ENCODE results near the gene YES1.
"Not testable (repeated sequence)": the region's sequence is repeated elsewhere in the genome, so short reads cannot be mapped to it uniquely, and the experiment has no call there.

Gene YES1

GRCh38 chr18:785242-785641, 26.8 kb downstream of the YES1 start:
- DNase-seq (ENCODE audit: low read depth in 1 of 2, low spot score in 1 of 2) = no peak

DNA sequence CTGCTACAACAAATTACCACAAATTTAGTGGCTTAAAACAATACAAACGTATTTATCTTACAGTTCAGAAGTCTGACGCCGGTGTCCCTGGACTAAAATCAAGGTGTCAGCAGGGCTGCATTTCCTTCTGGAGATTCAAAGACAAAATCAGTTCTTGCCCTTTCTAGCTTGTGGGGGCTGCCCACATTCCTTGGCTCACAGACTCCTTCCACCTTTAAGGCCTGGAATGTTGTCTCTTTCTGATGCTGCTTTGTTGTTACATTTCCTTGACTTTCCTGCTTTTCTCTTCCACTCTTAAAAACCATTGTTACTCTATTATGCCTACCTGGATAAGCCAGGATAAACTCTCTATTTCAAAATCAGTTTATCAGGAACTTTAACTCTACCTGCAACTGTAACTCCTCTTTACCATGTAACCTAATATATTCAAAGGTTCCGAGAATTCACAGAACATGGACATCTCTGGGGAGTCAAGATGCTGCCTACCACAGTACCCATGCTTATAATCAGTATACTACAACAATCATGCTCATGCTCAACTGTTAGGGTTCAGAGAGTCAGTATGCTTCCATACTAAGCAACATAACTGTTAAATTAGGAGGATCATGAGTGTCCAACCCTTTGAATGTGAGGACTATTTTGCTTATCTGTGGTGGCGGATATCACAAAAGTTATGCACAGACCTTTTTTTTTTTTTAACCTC, 27.4 kb downstream of the YES1 start:
- DNase-seq (ENCODE audit: low read depth in 1 of 2, low spot score in 1 of 2) = no peak

- DNase-seq (ENCODE audit: low read depth in 1 of 2, low spot score in 1 of 2) = no peak
Measured at GRCh38 chr18:778194-778927, 33.7 kb downstream of the YES1 start.

- no peak for DNase-seq (ENCODE audit: low read depth in 1 of 2, low spot score in 1 of 2)
Measured at GRCh38 chr18:777021-777420, 35.0 kb downstream of the YES1 start.

DNA sequence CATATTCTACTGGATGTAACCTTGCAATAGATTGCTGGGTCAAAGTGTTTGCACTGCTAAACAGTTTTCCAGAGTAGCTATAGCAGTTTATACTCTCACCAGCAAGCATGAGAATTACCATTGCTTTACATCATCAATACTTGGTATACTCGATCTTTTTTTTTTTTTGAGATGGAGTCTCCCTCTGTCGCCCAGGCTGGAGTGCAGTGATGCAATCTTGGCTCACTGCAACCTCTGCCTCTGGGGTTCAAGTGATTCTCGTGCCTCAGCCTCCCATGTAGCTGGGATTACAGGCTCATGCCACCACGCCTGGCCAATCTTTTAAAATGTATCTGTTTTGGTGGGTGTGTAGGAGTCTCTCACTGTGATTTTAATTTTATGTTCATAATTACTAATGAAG, 36.0 kb downstream of the YES1 start:
- not testable (repeated sequence) for DNase-seq (ENCODE audit: low read depth in 1 of 2, low spot score in 1 of 2)

GRCh38 chr18:774811-775210, 37.2 kb downstream of the YES1 start:
- no peak for DNase-seq (ENCODE audit: low read depth in 1 of 2, low spot score in 1 of 2)

DNA sequence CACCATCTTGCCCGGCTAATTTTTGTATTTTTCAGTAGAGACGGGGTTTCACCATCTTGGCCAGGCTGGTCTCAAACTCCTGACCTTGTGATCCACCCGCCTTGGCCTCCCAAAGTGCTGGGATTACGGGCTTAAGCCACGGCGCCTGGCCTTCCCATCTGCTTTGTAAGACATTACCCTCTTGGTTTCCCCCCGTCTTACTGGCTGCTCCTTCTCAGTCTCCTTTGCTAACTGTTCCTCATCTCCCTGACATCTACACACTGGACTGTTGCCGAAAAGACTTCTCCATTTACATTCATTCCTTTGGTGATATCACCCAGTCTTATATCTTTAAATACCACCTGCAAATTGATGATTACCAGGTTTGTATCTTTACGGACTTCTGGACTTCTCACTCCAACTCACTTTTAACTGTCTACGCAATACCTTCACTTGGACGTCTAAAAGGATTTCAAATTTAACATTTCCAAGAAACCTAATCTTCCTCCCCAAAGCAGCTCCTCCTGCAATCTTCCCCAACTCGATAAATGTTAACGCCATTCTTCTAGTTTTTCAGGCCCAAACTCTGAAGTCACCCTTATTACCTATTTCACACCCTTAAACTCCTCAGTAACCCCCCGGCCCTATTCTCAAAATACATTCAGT, 37.9 kb downstream of the YES1 start:
- no peak for DNase-seq (ENCODE audit: low read depth in 1 of 2, low spot score in 1 of 2)

DNA sequence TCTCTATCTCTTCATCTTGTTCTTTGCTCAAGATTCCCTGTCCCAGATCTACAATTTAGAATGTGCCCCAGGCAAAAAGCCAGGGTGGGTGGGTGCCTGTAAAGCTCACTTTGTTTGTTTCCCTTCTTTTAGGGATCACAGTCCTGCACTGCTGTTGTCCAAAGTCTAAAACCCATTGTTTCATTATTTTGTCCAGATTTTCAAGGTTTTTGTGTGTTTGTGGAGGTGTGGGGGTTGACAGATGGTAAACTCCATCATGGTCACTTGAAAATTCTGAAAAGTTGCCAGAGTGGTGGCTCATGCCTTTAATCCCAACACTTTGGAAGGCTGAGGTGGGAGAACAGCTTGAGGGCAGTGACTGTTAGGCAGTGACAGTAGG, 41.5 kb downstream of the YES1 start:
- no peak for DNase-seq (ENCODE audit: low read depth in 1 of 2, low spot score in 1 of 2)

DNA sequence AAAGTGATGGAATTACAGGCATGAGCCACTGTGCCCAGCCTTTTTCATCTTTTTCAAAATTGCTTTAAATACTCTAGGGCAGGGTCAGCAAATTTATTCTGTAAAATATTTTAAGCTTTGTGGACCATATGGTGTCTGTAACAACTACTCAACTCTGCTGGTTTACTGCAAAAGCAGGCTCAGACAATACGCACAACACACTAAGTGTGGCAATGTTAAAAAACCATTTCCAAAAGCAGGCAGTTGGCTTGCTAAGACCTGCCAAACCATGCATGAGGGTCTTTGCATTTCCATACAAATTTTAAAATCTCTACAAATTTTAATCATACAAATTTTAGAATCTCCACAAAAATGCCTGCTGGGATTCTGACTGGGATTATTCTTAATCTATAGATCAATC, 44.1 kb downstream of the YES1 start:
- DNase-seq (ENCODE audit: low read depth in 1 of 2, low spot score in 1 of 2) = no peak

- DNase-seq (ENCODE audit: low read depth in 1 of 2, low spot score in 1 of 2) = no peak
Measured at GRCh38 chr18:767084-767882, 44.8 kb downstream of the YES1 start.

GRCh38 chr18:766550-766860, 45.5 kb downstream of the YES1 start:
- DNase-seq (ENCODE audit: low read depth in 1 of 2, low spot score in 1 of 2) = no peak

DNA sequence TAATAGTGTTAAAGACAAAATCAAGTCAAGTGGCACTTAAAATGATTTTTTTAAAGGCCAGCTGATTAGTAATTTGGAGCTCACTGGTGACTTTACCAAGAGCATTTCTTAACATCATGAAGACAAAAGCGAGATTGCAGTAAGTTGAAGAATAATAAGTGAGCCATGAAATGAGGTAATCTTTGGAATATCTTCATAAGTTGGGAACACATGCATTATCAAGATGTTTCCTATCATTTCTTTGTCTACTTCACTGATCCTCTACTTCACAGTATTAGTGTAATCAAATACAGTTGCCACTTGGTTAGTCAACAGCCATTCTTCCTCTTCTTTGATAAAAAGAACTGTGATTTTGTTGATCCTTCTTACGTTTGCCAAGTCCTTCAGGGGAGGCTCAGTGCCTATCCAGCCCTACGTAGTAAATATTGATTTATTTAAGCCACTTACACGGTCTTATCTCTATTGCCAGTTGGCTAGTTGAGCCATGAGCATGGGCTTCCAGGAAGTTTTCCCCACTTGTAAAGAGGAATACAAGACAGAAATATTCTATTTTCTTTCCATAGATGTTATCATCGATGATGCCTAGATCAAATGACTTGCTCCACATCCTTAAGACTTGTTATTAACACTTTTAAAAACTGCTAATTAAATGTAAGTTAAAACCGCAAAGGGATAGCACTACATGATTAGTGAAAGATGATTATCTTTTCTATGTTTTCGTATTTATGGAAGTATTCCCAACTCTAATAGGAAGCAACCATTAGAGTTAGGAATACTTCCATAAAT, 46.1 kb downstream of the YES1 start:
- DNase-seq (ENCODE audit: low read depth in 1 of 2, low spot score in 1 of 2) = no peak

GRCh38 chr18:759864-760263, 52.2 kb downstream of the YES1 start:
- DNase-seq (ENCODE audit: low read depth in 1 of 2, low spot score in 1 of 2) = not testable (repeated sequence)

- no peak for DNase-seq (ENCODE audit: low read depth in 1 of 2, low spot score in 1 of 2)
Measured at GRCh38 chr18:755506-755905, 56.5 kb downstream of the YES1 start.

- no peak for DNase-seq (ENCODE audit: low read depth in 1 of 2, low spot score in 1 of 2)
Measured at GRCh38 chr18:754656-755055, 57.4 kb downstream of the YES1 start.

DNA sequence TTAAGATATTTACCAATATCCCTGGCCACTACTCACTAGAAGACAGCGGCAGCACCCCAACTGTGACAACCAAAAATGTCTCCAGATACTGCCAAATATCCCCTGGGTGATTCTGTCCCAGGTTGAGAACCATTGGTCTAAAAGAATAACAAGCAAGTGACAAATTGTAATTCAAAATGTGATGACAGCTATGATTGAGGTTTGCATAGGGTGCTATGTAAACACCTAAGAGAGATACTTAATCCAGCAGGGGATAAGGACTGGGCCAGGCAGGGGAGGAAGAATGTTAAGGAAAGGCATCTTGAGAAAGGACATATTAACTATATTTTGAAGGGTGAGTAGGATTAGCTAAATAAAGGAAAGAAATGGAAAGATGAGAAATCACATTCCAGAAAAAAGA, 61.6 kb downstream of the YES1 start:
- no peak for DNase-seq (ENCODE audit: low read depth in 1 of 2, low spot score in 1 of 2)

GRCh38 chr18:744832-745597, 67.0 kb downstream of the YES1 start:
- DNase-seq (ENCODE audit: low read depth in 1 of 2, low spot score in 1 of 2) = no peak

GRCh38 chr18:741931-742512, 70.0 kb downstream of the YES1 start:
- DNase-seq (ENCODE audit: low read depth in 1 of 2, low spot score in 1 of 2) = no peak

DNA sequence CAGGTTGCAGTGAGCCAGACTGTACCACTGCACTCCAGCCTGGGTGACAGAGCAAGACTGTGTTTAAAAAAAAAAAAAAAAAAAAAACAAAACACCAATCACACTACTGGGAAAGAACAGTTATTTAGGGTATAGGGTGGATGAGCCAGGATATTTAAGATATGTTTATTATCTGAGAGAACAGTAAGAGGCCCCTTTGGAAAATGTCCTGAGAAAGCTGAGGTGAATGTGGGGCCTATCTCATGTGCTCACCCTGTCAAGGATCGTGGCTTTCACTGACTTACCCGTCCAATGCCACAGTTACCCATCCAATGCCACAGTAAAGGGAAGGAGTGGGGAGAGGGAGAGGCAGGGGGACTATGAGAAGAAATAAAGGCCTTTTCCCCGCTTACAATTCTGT, 79.7 kb downstream of the YES1 start:
- DNase-seq (ENCODE audit: low read depth in 1 of 2, low spot score in 1 of 2) = no peak

DNA sequence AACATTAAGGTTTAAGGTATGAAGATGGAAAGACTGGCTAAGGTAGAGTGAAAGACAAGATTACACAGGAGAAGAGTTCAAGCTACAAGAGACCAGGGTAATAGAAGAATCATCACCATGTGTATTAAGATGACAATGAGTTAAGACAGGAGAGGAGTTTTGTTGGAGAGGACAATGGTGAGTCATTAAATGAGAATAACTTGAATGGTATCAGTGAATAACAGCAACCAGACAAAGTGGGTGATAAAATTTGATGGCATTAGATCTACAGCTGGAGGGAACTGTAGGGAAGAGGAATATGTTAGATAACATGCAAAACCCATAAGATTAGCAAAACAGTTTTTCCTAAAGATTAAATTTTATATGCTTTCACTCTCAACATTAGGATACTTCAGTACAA, 80.9 kb downstream of the YES1 start:
- no peak for DNase-seq (ENCODE audit: low read depth in 1 of 2, low spot score in 1 of 2)

Data from stimulated activated CD4-positive, alpha-beta T cell treated with anti-CD3 and anti-CD28 coated beads, Interleukin-15, amount 100 ng/mL, for 1 hour (primary cell).